Spleen (tissue), 7 donors: ENCODE data around the gene STKLD1.

ENCODE experiments used
- POLR2A ChIP-seq, 3 donors: fragments of 450-650 bp; IDR thresholded peaks; one replicate each; pipeline ENCODE4 v1.5.1; 2017; ENCODE audit warnings: antibody characterized with exemption in 3 of 3, mild to moderate bottlenecking in 1 of 3
- TF ChIP-seq, protein P1 (sequence below), 11 experiments: fragments of 200-600 bp in 7 of 11; fragments of 450-650 bp in 4 of 11; sonication (generic) in 4 of 11; IDR thresholded peaks in 8 of 11; conservative IDR thresholded peaks in 3 of 11; 1 replicate in 7 of 11; 2 replicates in 4 of 11; pipeline versions ENCODE4 v1.4.0 to v1.8.0; 2016 to 2021; ENCODE audit warnings: antibody characterized with exemption in 11 of 11, inconsistent platforms in 4 of 11, mild to moderate bottlenecking in 1 of 11
- donor health status: DM: no; HTN: no; CAD: no; lungs with moderate emphysema.
- donor health status: DM: no; HTN: no; CAD: no.
- donor health status: DM: no; HTN: no; CAD: no.

DNA sequence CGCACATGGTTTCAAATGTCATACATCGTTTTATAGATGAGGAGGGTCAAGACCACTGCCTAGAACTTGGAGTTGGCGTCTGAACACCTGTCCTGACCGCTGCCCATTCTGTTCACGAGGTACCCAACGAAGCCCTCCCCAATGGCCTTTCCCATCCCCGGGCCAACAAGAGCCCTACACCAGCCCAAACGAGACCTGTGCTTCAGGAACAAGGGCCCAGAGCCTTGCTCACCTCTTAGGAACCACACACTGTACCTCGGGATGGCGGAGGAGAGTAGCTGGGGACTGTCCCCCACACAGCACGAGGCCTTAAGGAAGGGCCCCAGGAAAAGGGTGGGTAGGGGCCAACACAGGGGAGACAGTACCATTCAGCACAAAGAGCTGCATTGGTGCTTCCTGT, 43.2 kb upstream of the STKLD1 start:
- TF ChIP-seq, protein P1, sequence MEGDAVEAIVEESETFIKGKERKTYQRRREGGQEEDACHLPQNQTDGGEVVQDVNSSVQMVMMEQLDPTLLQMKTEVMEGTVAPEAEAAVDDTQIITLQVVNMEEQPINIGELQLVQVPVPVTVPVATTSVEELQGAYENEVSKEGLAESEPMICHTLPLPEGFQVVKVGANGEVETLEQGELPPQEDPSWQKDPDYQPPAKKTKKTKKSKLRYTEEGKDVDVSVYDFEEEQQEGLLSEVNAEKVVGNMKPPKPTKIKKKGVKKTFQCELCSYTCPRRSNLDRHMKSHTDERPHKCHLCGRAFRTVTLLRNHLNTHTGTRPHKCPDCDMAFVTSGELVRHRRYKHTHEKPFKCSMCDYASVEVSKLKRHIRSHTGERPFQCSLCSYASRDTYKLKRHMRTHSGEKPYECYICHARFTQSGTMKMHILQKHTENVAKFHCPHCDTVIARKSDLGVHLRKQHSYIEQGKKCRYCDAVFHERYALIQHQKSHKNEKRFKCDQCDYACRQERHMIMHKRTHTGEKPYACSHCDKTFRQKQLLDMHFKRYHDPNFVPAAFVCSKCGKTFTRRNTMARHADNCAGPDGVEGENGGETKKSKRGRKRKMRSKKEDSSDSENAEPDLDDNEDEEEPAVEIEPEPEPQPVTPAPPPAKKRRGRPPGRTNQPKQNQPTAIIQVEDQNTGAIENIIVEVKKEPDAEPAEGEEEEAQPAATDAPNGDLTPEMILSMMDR (IDR thresholded peaks at IDR 0.05 in 8 of 11, conservative IDR thresholded peaks at IDR 0.05 in 3 of 11) = no peak
- no peak for TF ChIP-seq POLR2A (IDR thresholded peaks at IDR 0.05)
